Activated CD4-positive, alpha-beta T cell treated with anti-CD3 and anti-CD28 coated beads for 4 hours (primary cell): ENCODE measurements around the gene CENPC.
"Not testable (repeated sequence)": the region's sequence is repeated elsewhere in the genome, so short reads cannot be mapped to it uniquely, and the experiment has no call there.

Source experiments
- DNase-seq, 2 donors: peaks; one replicate each; pipeline ENCODE4 v3.0.0-alpha.2; 2020

The CENPC gene

GRCh38 chr4:67545199-67546003, at the start of gene CENPC:
Gene CENPC, minus strand, starts transcription at chr4:67545503. Its CDS starts 148 bp downstream, at chr4:67545355.
- DNase-seq, result peak; percentile 87 to 88

- DNase-seq, result no peak
Measured at GRCh38 chr4:67593741-67594175, 48.5 kb upstream of the CENPC start.

- DNase-seq, result no peak
Measured at GRCh38 chr4:67587156-67587555, 41.9 kb upstream of the CENPC start.

- DNase-seq, result no peak
Measured at GRCh38 chr4:67584496-67584895, 39.2 kb upstream of the CENPC start.

GRCh38 chr4:67581913-67582312, 36.6 kb upstream of the CENPC start:
- no peak for DNase-seq

- DNase-seq, result no peak
Measured at GRCh38 chr4:67581208-67581857, 36.0 kb upstream of the CENPC start.

GRCh38 chr4:67580577-67580976, 35.3 kb upstream of the CENPC start:
- no peak for DNase-seq

- no peak for DNase-seq
Measured at GRCh38 chr4:67576538-67576937, 31.2 kb upstream of the CENPC start.

GRCh38 chr4:67576059-67576466, 30.8 kb upstream of the CENPC start:
- DNase-seq, result no peak

GRCh38 chr4:67575232-67576058, 30.1 kb upstream of the CENPC start:
- DNase-seq, result no peak

- peak in 1 of 2 donors; percentile 6 for DNase-seq
Measured at GRCh38 chr4:67573193-67573592, 27.9 kb upstream of the CENPC start.

- DNase-seq, result no peak
Measured at GRCh38 chr4:67571975-67572374, 26.7 kb upstream of the CENPC start.

- DNase-seq, result no peak
Measured at GRCh38 chr4:67570537-67570936, 25.2 kb upstream of the CENPC start.

GRCh38 chr4:67568820-67569219, 23.5 kb upstream of the CENPC start:
- DNase-seq, result no peak

- DNase-seq, result no peak
Measured at GRCh38 chr4:67566335-67566734, 21.0 kb upstream of the CENPC start.

GRCh38 chr4:67565284-67565683, 20.0 kb upstream of the CENPC start:
- DNase-seq, result no peak

- DNase-seq, result peak; percentile 18 to 26
Measured at GRCh38 chr4:67558493-67558892, 13.2 kb upstream of the CENPC start, which contains the start of gene STAP1. Gene STAP1, plus strand, starts transcription at chr4:67558727. Its CDS starts 83 bp downstream, at chr4:67558810.

- no peak for DNase-seq
Measured at GRCh38 chr4:67556436-67556835, 11.1 kb upstream of the CENPC start.

- no peak for DNase-seq
Measured at GRCh38 chr4:67555447-67555846, 10.1 kb upstream of the CENPC start.

- no peak for DNase-seq
Measured at GRCh38 chr4:67554096-67554495, 8.8 kb upstream of the CENPC start.

GRCh38 chr4:67552146-67552792, 7.0 kb upstream of the CENPC start:
- DNase-seq, result not testable (repeated sequence)

- DNase-seq, result no peak
Measured at GRCh38 chr4:67550857-67551256, 5.6 kb upstream of the CENPC start.

GRCh38 chr4:67550451-67550850, 5.1 kb upstream of the CENPC start:
- DNase-seq, result no peak
